Measurements from ENCODE around the gene LDB1. TPM values are rescaled to one million over a fixed set of nuclear protein-coding genes. Genes with fewer than 3 reads are reported as not detected.

The LDB1 gene
- total RNA-seq, 1 donor from 2014 or later = 56.5 TPM

GRCh38 chr10:102069071-102069470 lies 51.1 kb downstream of the LDB1 start:
- ATAC-seq (no peak), DNase-seq (ENCODE audit: missing footprints) (no peak)
- intact Hi-C loops (cut with DNase I) = loop anchor here (5.0 kb wide), 2 partner anchors 48 to 232 kb away; no protein-coding TSS in a partner anchor

- DNase-seq (ENCODE audit: missing footprints) (no peak), ATAC-seq (no peak)
- intact Hi-C loops (cut with DNase I) = loop anchor here (5.0 kb wide), 2 partner anchors 49 to 231 kb away; no protein-coding TSS in a partner anchor
These were observed 52.0 kb downstream of the LDB1 start for GRCh38 chr10:102068216-102068615.

DNA sequence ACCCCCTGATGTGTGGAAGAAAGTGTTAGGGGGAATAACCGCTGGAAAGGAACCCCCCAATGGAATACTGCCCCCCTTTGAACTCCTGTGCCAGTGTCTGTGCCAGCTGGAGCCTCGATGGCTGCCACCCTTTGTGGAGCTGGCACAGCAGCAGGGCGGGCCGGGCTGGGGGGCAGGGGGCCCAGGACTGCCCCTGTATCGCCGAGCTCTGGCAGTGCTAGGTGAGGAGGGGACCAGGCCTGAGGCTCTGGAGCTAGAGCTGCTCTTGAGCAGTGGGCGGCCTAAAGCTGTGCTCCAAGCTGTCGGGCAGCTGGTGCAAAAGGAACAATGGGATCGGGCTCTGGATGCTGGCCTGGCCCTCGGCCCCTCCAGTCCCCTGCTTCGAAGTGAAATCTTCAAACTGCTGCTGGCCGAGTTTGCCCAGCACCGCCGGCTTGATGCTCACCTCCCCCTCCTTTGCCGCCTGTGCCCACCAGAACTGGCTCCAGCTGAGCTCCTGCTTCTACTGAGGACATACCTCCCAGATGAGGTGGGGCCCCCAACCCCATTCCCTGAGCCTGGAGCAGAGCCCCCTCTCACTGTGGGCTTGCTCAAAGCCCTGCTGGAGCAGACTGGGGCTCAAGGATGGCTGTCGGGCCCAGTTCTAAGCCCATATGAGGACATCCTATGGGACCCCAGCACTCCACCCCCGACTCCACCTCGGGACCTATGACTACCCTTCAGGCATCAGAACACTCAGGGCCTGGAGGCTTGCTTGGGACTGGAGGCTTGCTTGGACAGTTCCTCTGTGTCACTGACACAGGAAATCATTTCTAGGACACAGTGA lies 52.9 kb downstream of the LDB1 start:
- ATAC-seq = no peak
- intact Hi-C loops (cut with DNase I) = loop anchor here (5.0 kb wide), 2 partner anchors 50 to 230 kb away; no protein-coding TSS in a partner anchor
- no peak for DNase-seq (ENCODE audit: missing footprints)

GRCh38 chr10:102066399-102067088 lies 53.6 kb downstream of the LDB1 start:
- ATAC-seq = no peak
- DNase-seq (ENCODE audit: missing footprints) = no peak
- intact Hi-C loops (cut with DNase I) = loop anchor here (5.0 kb wide), 2 partner anchors 51 to 229 kb away; no protein-coding TSS in a partner anchor

GRCh38 chr10:102065561-102066398 lies 54.4 kb downstream of the LDB1 start:
- ATAC-seq = peak; percentile 47
- intact Hi-C loops (cut with DNase I) = loop anchor here (5.0 kb wide), 2 partner anchors 52 to 228 kb away; no protein-coding TSS in a partner anchor
- peak; percentile 80 for DNase-seq (ENCODE audit: missing footprints)

DNA sequence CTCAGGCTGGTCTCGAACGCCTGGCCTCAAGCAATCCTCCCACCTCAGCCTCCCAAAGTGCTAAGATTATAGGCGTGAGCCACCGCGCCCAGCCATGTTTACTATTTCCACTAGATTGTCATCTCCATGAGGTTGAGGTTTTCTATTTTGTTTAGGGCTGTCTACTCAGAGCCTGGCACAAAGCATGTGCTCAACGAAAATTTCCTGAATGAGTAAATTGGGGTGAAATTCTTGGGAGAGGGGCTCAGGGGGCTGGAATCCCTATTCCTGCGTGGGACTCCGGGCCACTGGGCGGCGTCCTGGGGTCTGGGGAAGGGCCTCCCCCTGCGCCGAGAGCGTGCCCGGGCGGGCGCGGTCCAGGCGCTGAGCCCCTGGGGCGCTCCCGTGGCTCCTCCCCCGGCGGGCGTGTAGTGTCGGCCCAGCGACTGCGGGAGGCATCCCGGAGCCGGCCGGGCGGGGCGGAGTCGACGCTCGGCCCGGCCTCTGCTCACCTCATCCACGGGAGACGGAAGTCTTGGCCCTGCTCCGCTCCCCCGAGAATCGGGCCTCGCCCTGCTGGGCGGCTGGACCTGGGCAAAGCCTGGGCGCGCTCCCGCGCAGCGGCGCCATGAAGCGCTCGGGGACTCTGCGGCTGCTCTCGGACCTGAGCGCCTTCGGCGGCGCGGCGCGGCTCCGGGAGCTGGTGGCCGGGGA lies 55.2 kb downstream of the LDB1 start, which contains the start of gene HPS6:
TSS of gene HPS6 (plus strand) at position 482 of the 693 bp plus-strand sequence. CDS start at position 608, 126 bp downstream.
- peak; percentile 98 for ATAC-seq
- DNase-seq (ENCODE audit: missing footprints) = peak; percentile 96
- intact Hi-C loops (cut with DNase I) = loop anchor here (5.0 kb wide), 2 partner anchors 52 to 228 kb away; no protein-coding TSS in a partner anchor

DNA sequence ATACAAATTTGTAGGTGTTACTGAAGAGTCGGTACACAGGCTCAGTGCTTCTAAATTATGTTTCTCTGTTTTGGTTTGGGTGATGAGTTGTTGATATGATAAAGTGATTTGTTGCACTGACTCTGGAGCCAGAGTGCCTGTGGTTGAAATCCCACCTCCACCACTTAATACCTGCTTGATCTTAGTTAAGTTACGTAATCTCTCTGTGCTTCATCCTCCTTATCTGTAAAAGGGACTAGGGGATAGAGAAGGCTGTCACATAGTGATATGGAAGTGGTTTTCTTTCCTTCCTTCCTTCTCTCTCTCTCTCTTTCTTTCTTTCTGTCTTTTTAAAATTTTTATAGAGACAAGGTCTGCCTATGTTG lies 55.7 kb downstream of the LDB1 start:
- DNase-seq (ENCODE audit: missing footprints) (no peak), ATAC-seq (no peak)
- intact Hi-C loops (cut with DNase I) = no loop called here

- DNase-seq (ENCODE audit: missing footprints) = no peak
- no peak for ATAC-seq
- intact Hi-C loops (cut with DNase I) = no loop called here
These were observed 60.2 kb downstream of the LDB1 start for GRCh38 chr10:102059987-102060386.

Other genes with a start within 250 kb of the LDB1 start
- gene ARMH3, start 64.2 kb downstream of the LDB1 start, total RNA-seq = 51.9 TPM
- 11.0 TPM for gene HPS6, start 55.0 kb downstream of the LDB1 start, total RNA-seq
- gene PPRC1, start 12.7 kb upstream of the LDB1 start, total RNA-seq = 14.3 TPM
- gene NOLC1, start 32.0 kb upstream of the LDB1 start, total RNA-seq = 25.8 TPM
- not detected for gene ELOVL3, start 105.9 kb upstream of the LDB1 start, total RNA-seq
- 1.8 TPM for gene PITX3, start 121.1 kb upstream of the LDB1 start, total RNA-seq
- gene GBF1, start 125.2 kb upstream of the LDB1 start, total RNA-seq = 44.0 TPM